CD14-positive monocyte (primary cell): ENCODE results near the gene PMFBP1. TPM values are rescaled to one million over a fixed set of nuclear protein-coding genes. Genes with fewer than 3 reads are reported as not detected.

Source experiments
- DNase-seq, 3 donors: peaks; one replicate each; pipeline ENCODE4 v3.0.0-alpha.2; 2011 to 2022
- H2AFZ ChIP-seq: 2 replicates; pipeline ENCODE4 v1.6.0; 2012; ENCODE audit warnings: mild to moderate bottlenecking, low read depth, low read length, inconsistent platforms; ENCODE audit not compliant: insufficient read depth, poor library complexity, severe bottlenecking
- H3K27ac ChIP-seq, 2 donors: 1 replicate in 1 of 2; 2 replicates in 1 of 2; pipeline ENCODE4 v1.5.1; 2012 to 2013; ENCODE audit warnings: low read length in 2 of 2, control low read depth in 1 of 2, inconsistent platforms in 1 of 2, low read depth in 1 of 2, mild to moderate bottlenecking in 1 of 2
- H3K27me3 ChIP-seq, 2 donors: one replicate each; pipeline versions ENCODE4 v1.6.0 to v1.6.1; 2011 to 2013; ENCODE audit warnings: low read length in 2 of 2; ENCODE audit not compliant: control insufficient read depth in 2 of 2, insufficient read depth in 2 of 2
- H3K36me3 ChIP-seq, 2 donors: replicated peaks in 1 of 2; 1 replicate in 1 of 2; 2 replicates in 1 of 2; pipeline versions ENCODE4 v1.5.1 to v1.6.1; 2012 to 2013; ENCODE audit warnings: low read length in 2 of 2, control low read depth in 1 of 2, inconsistent platforms in 1 of 2, mild to moderate bottlenecking in 1 of 2; ENCODE audit not compliant: insufficient read depth in 2 of 2, control insufficient read depth in 1 of 2
- H3K4me1 ChIP-seq, 2 donors: 1 replicate in 1 of 2; 2 replicates in 1 of 2; pipeline versions ENCODE4 v1.5.1 to v1.6.1; 2012 to 2013; ENCODE audit warnings: low read length in 2 of 2, control low read depth in 1 of 2, inconsistent platforms in 1 of 2, mild to moderate bottlenecking in 1 of 2, moderate library complexity in 1 of 2; ENCODE audit not compliant: insufficient read depth in 2 of 2, control insufficient read depth in 1 of 2
- H3K4me2 ChIP-seq: replicated peaks from 2 replicates; pipeline ENCODE3; 2012; ENCODE audit warnings: low read length, moderate library complexity, mild to moderate bottlenecking; ENCODE audit not compliant: poor library complexity, severe bottlenecking; ENCODE audit errors: extremely low read depth
- H3K4me3 ChIP-seq, 3 experiments: fragments of 200-600 bp in 1 of 3; sonication (generic) in 1 of 3; replicated peaks in 1 of 3; 1 replicate in 2 of 3; 2 replicates in 1 of 3; pipeline ENCODE4 v1.5.1; 2011 to 2013; ENCODE audit warnings: low read length in 3 of 3, mild to moderate bottlenecking in 3 of 3, control low read depth in 2 of 3, low read depth in 2 of 3, inconsistent platforms in 1 of 3, moderate library complexity in 1 of 3
- H3K79me2 ChIP-seq: 2 replicates; pipeline ENCODE4 v1.6.0; 2012; ENCODE audit warnings: mild to moderate bottlenecking, control low read depth, inconsistent platforms, low read length, moderate library complexity; ENCODE audit not compliant: insufficient read depth
- H3K9ac ChIP-seq: 2 replicates; pipeline ENCODE4 v1.6.0; 2017; ENCODE audit warnings: low read length, mild to moderate bottlenecking; ENCODE audit not compliant: insufficient read depth, poor library complexity, severe bottlenecking
- H3K9me3 ChIP-seq, 2 donors: replicated peaks in 1 of 2; 1 replicate in 1 of 2; 2 replicates in 1 of 2; pipeline versions ENCODE4 v1.5.1 to v1.6.1; 2012 to 2013; ENCODE audit warnings: low read length in 2 of 2, control low read depth in 1 of 2; ENCODE audit not compliant: control insufficient read depth in 1 of 2, insufficient read depth in 1 of 2
- H4K20me1 ChIP-seq: 2 replicates; pipeline ENCODE4 v1.6.0; 2012; ENCODE audit warnings: mild to moderate bottlenecking, low read length, control low read depth, moderate library complexity; ENCODE audit not compliant: insufficient read depth
- H3K27ac Mint-ChIP-seq, 7 donors: one replicate each; pipeline ENCODE4 v1.8.0; 2020; ENCODE audit warnings: mild to moderate bottlenecking in 7 of 7, mixed read lengths in 7 of 7, moderate library complexity in 6 of 7, inconsistent platforms in 2 of 7
- H3K27me3 Mint-ChIP-seq, 3 donors: one replicate each; pipeline ENCODE4 v1.8.0; 2021 to 2022; ENCODE audit warnings: low read depth in 3 of 3, mild to moderate bottlenecking in 3 of 3, mixed read lengths in 3 of 3, moderate library complexity in 3 of 3, inconsistent platforms in 1 of 3
- H3K36me3 Mint-ChIP-seq, 2 donors: one replicate each; pipeline ENCODE4 v1.8.0; 2020; ENCODE audit warnings: mixed read lengths in 2 of 2, inconsistent platforms in 1 of 2, mild to moderate bottlenecking in 1 of 2
- H3K4me1 Mint-ChIP-seq: one replicate; pipeline ENCODE4 v1.8.0; 2020; ENCODE audit warnings: mild to moderate bottlenecking, mixed read lengths
- H3K4me3 Mint-ChIP-seq, 2 donors: one replicate each; pipeline ENCODE4 v1.8.0; 2020; ENCODE audit warnings: mild to moderate bottlenecking in 2 of 2, mixed read lengths in 2 of 2, moderate library complexity in 1 of 2
- H3K9me3 Mint-ChIP-seq, 7 donors: one replicate each; pipeline ENCODE4 v1.8.0; 2020 to 2022; ENCODE audit warnings: mixed read lengths in 7 of 7, mild to moderate bottlenecking in 6 of 7, moderate library complexity in 6 of 7, inconsistent platforms in 2 of 7
- WGBS: methylation state at CpG from one replicate; pipeline ENCODE4 v1.1.5; 2013; ENCODE audit warnings: missing lambda C conversion rate; ENCODE audit not compliant: insufficient coverage; 5-methylcytosine and 5-hydroxymethylcytosine counted together
- intact Hi-C, 2 donors: fragments of 100-400 bp; cut with micrococcal nuclease; formaldehyde crosslinking; loops; one replicate each; pipeline versions ENCODE4 v1.15.0 to v1.15.1; 2023
- polyA plus RNA-seq, 3 donors: library from polyadenylated mRNA; depleted of rRNA in 1 of 3; unstranded in 2 of 3; stranded (reverse) in 1 of 3; fragments of 300-500 nt in 2 of 3; fragments of >200 nt in 1 of 3; fragmentation: Illumina TruSeq in 2 of 3; gene quantifications; 1 replicate in 2 of 3; 2 replicates in 1 of 3; pipeline ENCODE4 v1.2.3, GENCODE V29; 2012 to 2021
- TF ChIP-seq, protein P1 (sequence below): fragments of 200-600 bp; IDR thresholded peaks from one replicate; pipeline ENCODE4 v1.8.0; 2022; ENCODE audit warnings: antibody characterized with exemption, mild to moderate bottlenecking

PMFBP1 gene
- polyA plus RNA-seq, 3 donors = 0.15 to 0.87 (median 0.18) TPM

DNA sequence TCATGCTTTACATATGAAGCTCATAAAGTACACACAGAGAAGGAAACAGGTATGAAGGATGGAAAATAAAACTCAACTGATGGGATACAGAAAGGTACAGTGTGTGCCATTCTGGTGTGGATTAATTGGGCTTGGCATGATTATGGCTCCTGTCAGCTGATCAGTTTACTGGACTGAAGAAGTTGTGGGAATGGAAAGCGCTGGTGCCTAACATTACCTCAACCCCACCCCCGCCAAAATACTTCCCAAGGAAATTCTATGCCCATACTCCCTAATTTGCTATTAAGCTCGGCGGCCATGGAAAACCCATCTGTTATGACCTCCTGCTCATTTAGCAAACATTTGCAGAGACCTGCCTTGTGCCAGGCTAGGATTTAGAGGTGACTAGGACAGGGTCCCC is 16.6 kb upstream of the PMFBP1 start:
- no peak overlapping the region for H3K27ac Mint-ChIP-seq
- no peaks in the 10 kb centered on the region for H3K27me3 ChIP-seq
- no peak for DNase-seq

DNA sequence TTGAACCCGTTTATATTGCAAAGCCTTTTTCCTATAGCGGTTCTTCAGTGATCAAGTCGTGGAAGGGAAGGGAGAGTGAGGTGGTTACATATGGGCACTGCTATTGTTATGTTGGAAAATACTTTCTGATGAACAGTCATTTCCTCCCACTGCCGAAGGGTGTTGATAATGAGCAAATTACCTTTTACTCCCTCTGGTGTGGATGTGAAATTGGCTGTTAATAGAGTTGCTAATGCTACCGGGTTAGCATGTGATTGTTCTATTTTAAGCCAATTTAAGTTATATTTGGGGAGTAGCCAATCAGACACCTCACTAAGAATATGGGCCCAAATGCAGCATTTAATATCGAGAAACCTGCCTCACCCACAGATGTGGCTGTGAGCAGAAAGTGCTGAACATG is 15.6 kb upstream of the PMFBP1 start:
- DNase-seq = no peak
- Histone ChIP-seq H3K4me3 (no peak overlapping the region), H3K36me3 (no peaks in the 10 kb centered on the region), H3K9me3 (no peaks in the 10 kb centered on the region), H3K4me1 (no peaks in the 10 kb centered on the region), H3K9ac (no peak overlapping the region), H4K20me1 (no peaks in the 10 kb centered on the region), H3K4me2 (no peak overlapping the region), H3K27ac (no peak overlapping the region), H2AFZ (no peak overlapping the region), H3K27me3 (no peaks in the 10 kb centered on the region), H3K79me2 (no peaks in the 10 kb centered on the region)
- TF ChIP-seq, protein P1, sequence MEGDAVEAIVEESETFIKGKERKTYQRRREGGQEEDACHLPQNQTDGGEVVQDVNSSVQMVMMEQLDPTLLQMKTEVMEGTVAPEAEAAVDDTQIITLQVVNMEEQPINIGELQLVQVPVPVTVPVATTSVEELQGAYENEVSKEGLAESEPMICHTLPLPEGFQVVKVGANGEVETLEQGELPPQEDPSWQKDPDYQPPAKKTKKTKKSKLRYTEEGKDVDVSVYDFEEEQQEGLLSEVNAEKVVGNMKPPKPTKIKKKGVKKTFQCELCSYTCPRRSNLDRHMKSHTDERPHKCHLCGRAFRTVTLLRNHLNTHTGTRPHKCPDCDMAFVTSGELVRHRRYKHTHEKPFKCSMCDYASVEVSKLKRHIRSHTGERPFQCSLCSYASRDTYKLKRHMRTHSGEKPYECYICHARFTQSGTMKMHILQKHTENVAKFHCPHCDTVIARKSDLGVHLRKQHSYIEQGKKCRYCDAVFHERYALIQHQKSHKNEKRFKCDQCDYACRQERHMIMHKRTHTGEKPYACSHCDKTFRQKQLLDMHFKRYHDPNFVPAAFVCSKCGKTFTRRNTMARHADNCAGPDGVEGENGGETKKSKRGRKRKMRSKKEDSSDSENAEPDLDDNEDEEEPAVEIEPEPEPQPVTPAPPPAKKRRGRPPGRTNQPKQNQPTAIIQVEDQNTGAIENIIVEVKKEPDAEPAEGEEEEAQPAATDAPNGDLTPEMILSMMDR = no peak
- Mint-ChIP-seq H3K27ac (no peak overlapping the region), H3K36me3 (peaks cover 6 to 7% of the 10 kb centered on the region in 2 donors), H3K4me1 (peaks cover 14% of the 10 kb centered on the region), H3K27me3 (peaks cover 0 to 1% (median 0%) of the 10 kb centered on the region in 3 donors), H3K4me3 (no peak overlapping the region), H3K9me3 (peaks cover 0 to 3% (median 2%) of the 10 kb centered on the region in 7 donors)
- intact Hi-C loops = no loop called here
- WGBS = 86% methylated on average over 1 of the region's 6 CpGs

More for the DNA sequence above, 16.6 kb upstream of the PMFBP1 start:
- Histone ChIP-seq H2AFZ (no peak overlapping the region), H3K4me2 (no peak overlapping the region), H4K20me1 (no peaks in the 10 kb centered on the region), H3K4me3 (no peak overlapping the region), H3K27ac (no peak overlapping the region), H3K9ac (no peak overlapping the region), H3K79me2 (no peaks in the 10 kb centered on the region), H3K9me3 (no peaks in the 10 kb centered on the region), H3K36me3 (no peaks in the 10 kb centered on the region), H3K4me1 (no peaks in the 10 kb centered on the region)
- intact Hi-C loops = no loop called here
- peaks cover 6 to 7% of the 10 kb centered on the region in 2 donors for H3K36me3 Mint-ChIP-seq
- peaks cover 14% of the 10 kb centered on the region for H3K4me1 Mint-ChIP-seq
- TF ChIP-seq, protein P1 = no peak
- no peak overlapping the region for H3K4me3 Mint-ChIP-seq
- WGBS = 100% methylated on average over 1 of the region's 4 CpGs
- peaks cover 0 to 3% (median 2%) of the 10 kb centered on the region in 7 donors for H3K9me3 Mint-ChIP-seq
- peaks cover 0 to 1% (median 0%) of the 10 kb centered on the region in 3 donors for H3K27me3 Mint-ChIP-seq
